Measurements from ENCODE around the gene RAB7A.

DNA sequence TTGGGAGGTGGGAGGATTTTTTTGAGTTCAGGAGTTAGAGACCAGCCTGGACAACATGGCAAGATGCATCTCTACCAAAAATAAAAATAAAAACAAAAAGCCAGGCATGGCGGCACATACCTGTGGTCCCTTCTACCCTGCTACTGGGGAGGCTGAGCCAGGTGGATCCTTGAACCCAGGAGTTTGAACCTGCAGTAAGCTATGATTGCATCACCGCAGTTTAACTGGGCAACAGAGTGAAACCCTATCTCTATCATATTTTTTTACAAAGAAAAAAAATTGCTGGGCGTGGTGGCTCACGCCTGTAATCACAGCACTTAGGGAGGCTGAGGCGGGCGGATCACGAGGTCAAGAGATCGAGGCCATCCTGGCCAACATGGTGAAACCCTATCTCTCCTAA lies 39.5 kb upstream of the RAB7A start:
- TF ChIP-seq, protein P1, sequence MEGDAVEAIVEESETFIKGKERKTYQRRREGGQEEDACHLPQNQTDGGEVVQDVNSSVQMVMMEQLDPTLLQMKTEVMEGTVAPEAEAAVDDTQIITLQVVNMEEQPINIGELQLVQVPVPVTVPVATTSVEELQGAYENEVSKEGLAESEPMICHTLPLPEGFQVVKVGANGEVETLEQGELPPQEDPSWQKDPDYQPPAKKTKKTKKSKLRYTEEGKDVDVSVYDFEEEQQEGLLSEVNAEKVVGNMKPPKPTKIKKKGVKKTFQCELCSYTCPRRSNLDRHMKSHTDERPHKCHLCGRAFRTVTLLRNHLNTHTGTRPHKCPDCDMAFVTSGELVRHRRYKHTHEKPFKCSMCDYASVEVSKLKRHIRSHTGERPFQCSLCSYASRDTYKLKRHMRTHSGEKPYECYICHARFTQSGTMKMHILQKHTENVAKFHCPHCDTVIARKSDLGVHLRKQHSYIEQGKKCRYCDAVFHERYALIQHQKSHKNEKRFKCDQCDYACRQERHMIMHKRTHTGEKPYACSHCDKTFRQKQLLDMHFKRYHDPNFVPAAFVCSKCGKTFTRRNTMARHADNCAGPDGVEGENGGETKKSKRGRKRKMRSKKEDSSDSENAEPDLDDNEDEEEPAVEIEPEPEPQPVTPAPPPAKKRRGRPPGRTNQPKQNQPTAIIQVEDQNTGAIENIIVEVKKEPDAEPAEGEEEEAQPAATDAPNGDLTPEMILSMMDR (conservative IDR thresholded peaks at IDR 0.05 in 1 of 2, IDR thresholded peaks at IDR 0.05 in 1 of 2; ENCODE audit: low read depth in 1 of 2, low read length in 2 of 2) = no peak
- no peak for TF ChIP-seq EZH2 (IDR thresholded peaks at IDR 0.05; ENCODE audit: low read length, missing control alignments)

Data from fibroblast of lung (primary cell).